IMR-90 (cell line): ENCODE data around the gene SLC4A8. TPM values are rescaled to one million over a fixed set of nuclear protein-coding genes. Genes with fewer than 3 reads are reported as not detected.

Experiments
- ATAC-seq: fragments of 200-7000 bp; cut with Tn5 transposase; 2 replicates; pipeline ENCODE4 v1.9.1; 2020; ENCODE audit warnings: low read depth, mild to moderate bottlenecking, moderate library complexity
- BruUV-seq: library from RNA; stranded (reverse); fragments of 400-500 nt; replicated peaks from 2 replicates; lab custom pipeline; 2021; lab: Mats Ljungman, UMichigan
- CTCF ChIA-PET: fragments of 300-600 bp; formaldehyde crosslinking; extraction: SDS; loops from one replicate; lab custom pipeline; 2021; ENCODE audit warnings: antibody characterized with exemption; lab: Yijun Ruan, JAX
- POLR2A ChIA-PET: fragments of 300-600 bp; sonication (Branson Sonifier 250); formaldehyde crosslinking; loops from one replicate; lab custom pipeline; 2022; ENCODE audit warnings: antibody characterized with exemption; ENCODE audit not compliant: unreplicated experiment; lab: Charles Lee
- DNase-seq: peaks from one replicate; pipeline ENCODE4 v3.0.0; 2013
- H2AFZ ChIP-seq: replicated peaks from 2 replicates; pipeline ENCODE3; 2013; ENCODE audit warnings: low read length, mild to moderate bottlenecking; ENCODE audit not compliant: poor library complexity
- H2AK5ac ChIP-seq: 2 replicates; pipeline ENCODE4 v1.6.1; 2013; ENCODE audit warnings: low read depth, low read length, inconsistent platforms
- H2AK9ac ChIP-seq: replicated peaks from 2 replicates; pipeline ENCODE3; 2013; ENCODE audit warnings: mild to moderate bottlenecking, low read depth, low read length, moderate library complexity; ENCODE audit not compliant: poor library complexity
- H2BK120ac ChIP-seq: 2 replicates; pipeline ENCODE4 v1.6.1; 2013; ENCODE audit warnings: low read depth, low read length, inconsistent platforms
- H2BK15ac ChIP-seq: 3 replicates; pipeline ENCODE4 v1.6.1; 2013; ENCODE audit warnings: low read depth, low read length, inconsistent platforms
- H2BK20ac ChIP-seq: 2 replicates; pipeline ENCODE4 v1.6.1; 2013; ENCODE audit warnings: low read depth, mild to moderate bottlenecking, inconsistent platforms, low read length, moderate library complexity
- H2BK5ac ChIP-seq: 2 replicates; pipeline ENCODE4 v1.6.1; 2013; ENCODE audit warnings: mild to moderate bottlenecking, low read depth, low read length, inconsistent platforms; ENCODE audit not compliant: poor library complexity, severe bottlenecking
- H3K14ac ChIP-seq: replicated peaks from 2 replicates; pipeline ENCODE4 v1.6.1; 2013; ENCODE audit warnings: low read depth, low read length, inconsistent platforms
- H3K18ac ChIP-seq: 2 replicates; pipeline ENCODE4 v1.6.1; 2013; ENCODE audit warnings: low read depth, low read length, control low read depth
- H3K23ac ChIP-seq: 2 replicates; pipeline ENCODE4 v1.6.1; 2013; ENCODE audit warnings: low read depth, low read length, inconsistent platforms
- H3K27ac ChIP-seq: 2 replicates; pipeline ENCODE4 v1.5.1; 2013; ENCODE audit warnings: mild to moderate bottlenecking, control low read depth, low read length; ENCODE audit not compliant: insufficient read depth
- H3K27me3 ChIP-seq: 2 replicates; pipeline ENCODE4 v1.6.1; 2013; ENCODE audit warnings: low read length; ENCODE audit not compliant: control insufficient read depth, insufficient read depth
- H3K36me3 ChIP-seq: 2 replicates; pipeline ENCODE4 v1.6.1; 2013; ENCODE audit warnings: low read length, mixed read lengths; ENCODE audit not compliant: control insufficient read depth, insufficient read depth
- H3K4ac ChIP-seq: 2 replicates; pipeline ENCODE4 v1.6.1; 2013; ENCODE audit warnings: low read depth, low read length, inconsistent platforms
- H3K4me1 ChIP-seq: 2 replicates; pipeline ENCODE4 v1.6.1; 2013; ENCODE audit warnings: low read length, mixed read lengths; ENCODE audit not compliant: control insufficient read depth, insufficient read depth
- H3K4me2 ChIP-seq: 2 replicates; pipeline ENCODE4 v1.6.1; 2013; ENCODE audit warnings: low read depth, mild to moderate bottlenecking, control low read depth, low read length, moderate library complexity
- H3K4me3 ChIP-seq: 2 replicates; pipeline ENCODE4 v1.5.1; 2013; ENCODE audit warnings: low read depth, mild to moderate bottlenecking, control low read depth, low read length, moderate library complexity; ENCODE audit not compliant: insufficient read depth
- H3K56ac ChIP-seq: 2 replicates; pipeline ENCODE4 v1.6.1; 2013; ENCODE audit warnings: low read length, inconsistent platforms; ENCODE audit not compliant: insufficient read depth; ENCODE audit errors: extremely low read depth
- H3K79me1 ChIP-seq, 2 experiments: 2 replicates each; pipeline ENCODE4 v1.6.1; 2013; ENCODE audit warnings: low read length in 2 of 2, inconsistent platforms in 1 of 2, low read depth in 1 of 2
- H3K9ac ChIP-seq: 2 replicates; pipeline ENCODE4 v1.6.1; 2013; ENCODE audit warnings: low read depth, low read length, control low read depth
- H3K9me1 ChIP-seq: 2 replicates; pipeline ENCODE4 v1.6.1; 2013; ENCODE audit warnings: low read length, inconsistent platforms; ENCODE audit not compliant: insufficient read depth
- H3K9me3 ChIP-seq: 2 replicates; pipeline ENCODE4 v1.6.1; 2013; ENCODE audit warnings: low read length; ENCODE audit not compliant: control insufficient read depth, insufficient read depth
- H4K20me1 ChIP-seq: 2 replicates; pipeline ENCODE4 v1.6.1; 2013; ENCODE audit warnings: low read length, inconsistent platforms; ENCODE audit not compliant: insufficient read depth
- H4K5ac ChIP-seq: 2 replicates; pipeline ENCODE4 v1.6.1; 2013; ENCODE audit warnings: mild to moderate bottlenecking, low read depth, low read length, control low read depth
- H4K8ac ChIP-seq, 2 experiments: 2 replicates each; pipeline ENCODE4 v1.6.1; 2013; ENCODE audit warnings: low read depth in 2 of 2, low read length in 2 of 2, control low read depth in 1 of 2, inconsistent platforms in 1 of 2
- H4K91ac ChIP-seq: 2 replicates; pipeline ENCODE4 v1.6.1; 2013; ENCODE audit warnings: low read depth, low read length, inconsistent platforms; ENCODE audit not compliant: insufficient read depth
- BHLHE40 ChIP-seq: fragments of 150-350 bp; IDR thresholded peaks from 2 replicates; pipeline ENCODE4 v1.6.1; 2016; ENCODE audit warnings: mild to moderate bottlenecking, low read depth, low read length
- CHD1 ChIP-seq: IDR thresholded peaks from 2 replicates; pipeline ENCODE4 v1.6.1; 2012; ENCODE audit warnings: low read depth, low read length, improper control_type of control experiment
- RAD21 ChIP-seq: IDR thresholded peaks from 2 replicates; pipeline ENCODE4 v1.6.1; 2012; ENCODE audit warnings: low read length, improper control_type of control experiment
- RFX5 ChIP-seq: IDR thresholded peaks from 2 replicates; pipeline ENCODE4 v1.8.0; 2012; ENCODE audit warnings: low read depth, mild to moderate bottlenecking, low read length, moderate library complexity
- WGBS, 2 experiments: methylation state at CpG; one replicate each; pipeline versions ENCODE4 v1.1.5 to v1.1.7; 2013; ENCODE audit warnings: missing lambda C conversion rate in 2 of 2; ENCODE audit not compliant: insufficient read length in 1 of 2; ENCODE audit errors: extremely low coverage in 2 of 2; 5-methylcytosine and 5-hydroxymethylcytosine counted together
- dilution Hi-C: fragments of 300-500 bp; cut with HindIII; formaldehyde crosslinking; loops from one replicate; pipeline ENCODE4 v1.14.3; 2018; ENCODE audit warnings: low sequenced_read_pairs; ENCODE audit not compliant: unreplicated experiment
- in situ Hi-C: fragments of 300-500 bp; cut with MboI; formaldehyde crosslinking; loops from 3 replicates; pipeline ENCODE4 v1.14.3; 2019; ENCODE audit warnings: low sequenced_read_pairs, inconsistent platforms, mixed read lengths
- intact Hi-C: fragments of 100-400 bp; cut with micrococcal nuclease; formaldehyde crosslinking; loops from 2 replicates; pipeline ENCODE4 v1.10.0; 2022
- polyA plus RNA-seq, 3 experiments: library from polyadenylated mRNA; depleted of rRNA; stranded (reverse); fragments of >200 nt; gene quantifications; 2 replicates each; pipeline ENCODE4 v1.2.3, GENCODE V29; 2012; ENCODE audit warnings: low replicate concordance in 1 of 3
- total RNA-seq: library from RNA; depleted of rRNA; stranded (reverse); fragments of >200 nt; gene quantifications from 2 replicates; pipeline ENCODE4 v1.2.3, GENCODE V29; 2012
- TF ChIP-seq, protein P1 (sequence below): fragments of 150-350 bp; IDR thresholded peaks from 2 replicates; pipeline ENCODE4 v1.6.1; 2017; ENCODE audit warnings: mild to moderate bottlenecking, antibody characterized with exemption, low read length, low read depth

Gene SLC4A8
- total and polyA plus RNA-seq, 2 of the 4 experiments (the other 2 are of a cell fraction), result 3.1 to 5.2 TPM

DNA sequence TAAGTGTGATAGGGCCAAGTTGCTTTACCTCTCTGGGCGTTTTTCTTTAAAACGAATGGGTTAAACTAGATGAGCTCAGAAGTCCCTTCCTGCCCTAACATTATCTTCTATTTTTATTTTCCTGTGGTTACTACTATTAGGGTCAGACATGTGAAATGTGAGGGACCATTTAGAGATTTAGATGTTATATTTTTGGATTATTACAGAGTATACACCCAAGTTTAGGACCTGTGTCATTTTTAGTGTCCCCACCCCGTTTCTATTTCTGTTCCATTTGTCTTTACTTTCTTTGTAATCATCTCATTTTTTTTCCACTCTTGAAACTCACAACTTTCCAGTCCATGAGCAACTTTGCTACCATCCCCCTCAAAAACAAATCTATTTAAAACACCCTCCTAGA, 56.3 kb downstream of the SLC4A8 start:
- DNase-seq (no peak), ATAC-seq (no peak)
- Histone ChIP-seq H3K9me1 (no peaks in the 10 kb centered on the region), H2AK9ac (no peak overlapping the region), H4K5ac (no peak overlapping the region), H2BK5ac (no peak overlapping the region), H3K56ac (no peak overlapping the region), H2BK15ac (no peak overlapping the region), H3K36me3 (no peaks in the 10 kb centered on the region), H2AFZ (no peak overlapping the region), H3K23ac (no peak overlapping the region), H3K9ac (no peak overlapping the region), H2BK20ac (no peak overlapping the region), H4K20me1 (no peaks in the 10 kb centered on the region), H3K4me2 (no peak overlapping the region), H3K9me3 (no peaks in the 10 kb centered on the region), H4K91ac (no peak overlapping the region), H4K8ac (no peak overlapping the region), H3K4me3 (no peak overlapping the region), H3K79me1 (no peaks in the 10 kb centered on the region), H3K14ac (no peak overlapping the region), H2AK5ac (no peak overlapping the region), H3K18ac (no peak overlapping the region), H3K4me1 (peaks cover 2% of the 10 kb centered on the region; the same call in 1 of the 2 replicates), H3K4ac (no peak overlapping the region), H2BK120ac (no peak overlapping the region), H3K27me3 (no peaks in the 10 kb centered on the region), H3K27ac (no peak overlapping the region)
- in situ Hi-C loops, result no loop called here
- POLR2A ChIA-PET, result no interaction called here
- CTCF ChIA-PET, result interaction anchor here (1.0 kb wide), 1 partner anchor 14 kb away, joined by 5 read pairs; no protein-coding TSS in a partner anchor
- WGBS, 2 experiments, result 57% methylated on average over 1 of the region's 3 CpGs; no CpG with 5 or more reads in 1 of the 2 experiments
- BruUV-seq, result no TSS peak
- intact Hi-C loops, result no loop called here
- no peak for TF ChIP-seq BHLHE40
- no peak for TF ChIP-seq CHD1
- TF ChIP-seq, protein P1, sequence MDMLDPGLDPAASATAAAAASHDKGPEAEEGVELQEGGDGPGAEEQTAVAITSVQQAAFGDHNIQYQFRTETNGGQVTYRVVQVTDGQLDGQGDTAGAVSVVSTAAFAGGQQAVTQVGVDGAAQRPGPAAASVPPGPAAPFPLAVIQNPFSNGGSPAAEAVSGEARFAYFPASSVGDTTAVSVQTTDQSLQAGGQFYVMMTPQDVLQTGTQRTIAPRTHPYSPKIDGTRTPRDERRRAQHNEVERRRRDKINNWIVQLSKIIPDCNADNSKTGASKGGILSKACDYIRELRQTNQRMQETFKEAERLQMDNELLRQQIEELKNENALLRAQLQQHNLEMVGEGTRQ, result no peak
- no peak for TF ChIP-seq RAD21
- no peak for TF ChIP-seq RFX5
- dilution Hi-C loops, result no loop called here
